Measurements from ENCODE around the gene TACC2.

Gene TACC2

GRCh38 chr10:122171302-122172075, 182.5 kb downstream of the TACC2 start:
- no peak for DNase-seq

DNA sequence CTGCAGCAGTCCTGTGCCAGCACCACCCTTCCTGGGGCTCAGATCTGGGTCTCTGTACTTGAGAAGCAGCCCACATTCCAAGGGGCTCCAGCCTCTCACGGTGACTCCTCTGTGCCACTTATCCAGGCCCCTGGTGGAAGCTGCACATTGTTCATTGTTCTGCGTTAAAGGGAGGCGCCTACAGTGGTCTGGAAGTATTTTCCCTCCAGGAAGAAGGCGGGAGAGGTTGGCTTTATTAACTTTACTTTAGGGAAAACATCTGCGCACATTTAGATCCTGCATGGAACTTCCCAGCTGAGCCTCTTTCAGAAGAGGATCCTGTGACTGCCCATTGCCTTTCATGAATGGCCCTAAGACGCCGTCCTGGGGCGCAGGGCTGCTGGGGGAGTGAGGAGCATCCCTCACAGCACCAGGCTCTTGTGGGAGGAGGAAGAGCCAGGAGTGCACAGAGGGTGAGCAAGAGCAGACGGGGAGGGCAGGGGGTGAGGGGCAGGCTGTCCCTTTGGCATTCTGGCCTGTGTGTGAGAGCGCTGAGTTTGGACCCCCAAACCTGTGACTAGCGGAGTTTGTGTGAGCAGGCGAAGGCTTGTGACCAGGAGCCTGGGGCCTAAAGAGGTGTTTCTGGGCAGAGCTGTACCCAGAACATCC, 183.5 kb downstream of the TACC2 start:
- no peak for DNase-seq

- no peak for DNase-seq
Observed at GRCh38 chr10:122173337-122173736, 184.4 kb downstream of the TACC2 start.

- no peak for DNase-seq
Observed at GRCh38 chr10:122173766-122174435, 184.9 kb downstream of the TACC2 start.

DNA sequence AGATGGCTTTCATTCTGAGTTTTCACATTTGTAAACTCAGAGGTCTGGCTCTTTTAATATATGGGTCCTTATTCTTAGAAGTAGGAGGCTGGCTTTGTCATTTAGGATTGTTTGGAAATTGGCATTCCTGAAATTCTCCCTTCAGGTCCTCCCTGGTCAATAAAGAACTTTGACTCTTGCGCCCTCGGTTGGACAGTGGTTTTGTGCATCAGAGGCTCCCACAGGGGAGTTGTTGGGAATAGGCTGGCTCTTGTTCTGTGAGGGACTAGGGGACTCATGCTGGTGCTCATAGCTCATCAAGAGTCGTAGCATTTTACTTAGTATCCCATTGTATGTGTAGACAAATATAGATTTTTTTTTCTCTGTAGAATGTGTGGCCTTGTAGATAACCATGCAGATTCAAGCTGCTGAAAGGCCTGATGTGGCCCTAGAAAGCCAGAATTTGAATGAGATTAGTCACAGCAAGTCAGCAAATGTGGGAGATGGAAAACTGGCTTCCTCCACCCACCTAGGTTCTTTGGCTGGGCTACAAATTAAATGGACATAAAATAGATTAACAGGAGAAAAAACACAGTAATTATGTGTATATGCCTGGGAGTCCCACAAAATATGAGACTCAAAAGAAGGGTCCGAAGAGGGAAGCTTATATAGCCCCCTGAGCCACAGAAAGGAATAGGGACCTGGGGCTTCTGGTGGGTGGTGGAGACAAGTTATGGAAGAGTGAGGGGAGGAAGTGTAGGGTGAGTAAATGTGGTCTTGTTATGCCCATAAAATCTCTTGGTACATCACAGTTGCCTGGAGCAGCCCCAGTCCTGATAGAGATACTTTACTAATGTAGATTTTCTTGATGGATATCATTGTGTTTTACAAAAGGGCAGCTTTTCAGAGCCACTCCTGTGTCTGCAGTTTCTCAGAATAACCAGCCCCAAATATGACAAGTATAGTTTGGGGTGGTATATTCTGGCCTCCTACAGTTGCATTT, 187.6 kb downstream of the TACC2 start:
- no peak for DNase-seq

- DNase-seq: no peak
Observed at GRCh38 chr10:122178655-122179054, 189.7 kb downstream of the TACC2 start.

DNA sequence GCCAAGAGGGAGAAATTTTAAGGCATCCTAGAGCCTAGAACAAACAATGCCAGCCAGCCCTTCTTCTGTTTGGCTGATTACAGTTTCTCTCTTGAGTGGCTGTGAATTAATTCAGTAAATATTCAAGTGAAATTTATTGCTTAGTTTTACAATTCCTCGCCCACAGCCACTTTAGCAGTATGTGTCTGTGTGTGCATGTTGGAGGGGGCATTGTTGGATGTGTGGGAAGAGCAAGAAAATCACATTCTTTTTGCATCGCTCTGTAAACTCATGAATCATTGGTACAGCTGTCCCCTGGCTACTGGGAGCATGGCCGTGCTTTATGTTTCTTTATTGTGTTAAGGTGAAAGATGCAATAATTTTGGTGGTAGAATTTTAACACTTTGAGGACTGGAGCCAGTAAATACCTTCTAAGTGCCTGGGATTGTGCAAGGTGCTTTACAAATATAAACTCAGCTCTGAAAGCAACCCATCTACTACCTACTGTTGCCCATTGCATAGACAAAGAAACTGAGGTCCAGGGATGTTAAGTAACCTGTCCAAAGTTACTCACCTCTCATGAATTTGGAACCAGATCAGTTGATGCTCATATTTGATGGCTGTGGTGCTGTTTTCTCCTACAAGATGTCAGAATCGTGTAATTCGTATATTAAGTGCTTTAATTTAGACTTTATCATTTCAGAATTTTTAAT, 192.2 kb downstream of the TACC2 start:
- DNase-seq: no peak

DNA sequence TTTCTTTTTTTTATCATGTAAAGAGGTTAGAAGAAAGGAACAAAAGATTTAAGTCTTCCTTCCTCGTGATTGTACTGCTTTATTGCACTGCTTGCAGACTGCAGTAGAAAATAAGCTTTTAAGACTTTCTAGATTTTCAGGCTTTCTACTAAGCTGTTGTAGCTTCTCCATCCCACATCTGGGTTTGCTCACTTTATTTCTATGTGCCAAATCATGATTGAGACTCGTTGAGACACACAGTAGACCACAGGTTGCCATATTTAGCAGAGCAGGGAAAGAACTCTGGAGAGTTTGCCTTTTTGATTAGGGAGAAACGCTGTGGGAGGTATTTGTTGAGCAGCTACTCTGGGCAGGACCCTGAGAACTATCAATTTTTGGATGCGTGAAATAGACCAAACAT, 192.9 kb downstream of the TACC2 start:
- no peak for DNase-seq

DNA sequence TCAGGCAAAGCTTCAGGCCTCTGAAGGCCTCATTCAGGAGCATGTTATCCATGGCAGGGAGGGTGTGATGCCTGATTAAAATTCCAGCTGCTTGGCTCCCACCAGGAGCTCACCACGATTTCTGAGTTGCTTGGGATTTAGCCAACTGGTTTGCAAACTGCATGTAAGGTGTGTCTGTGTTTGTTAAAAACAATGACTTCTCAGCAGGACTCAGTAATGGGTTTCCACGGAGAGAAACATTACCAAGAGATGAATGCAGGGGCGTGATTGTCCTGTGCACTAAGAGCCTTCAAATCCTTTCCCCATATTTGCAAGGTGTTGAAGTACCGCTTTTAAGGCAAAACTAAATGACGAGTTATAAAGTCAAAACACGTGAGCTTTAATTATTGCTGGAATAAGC, 193.3 kb downstream of the TACC2 start:
- DNase-seq: no peak

DNA sequence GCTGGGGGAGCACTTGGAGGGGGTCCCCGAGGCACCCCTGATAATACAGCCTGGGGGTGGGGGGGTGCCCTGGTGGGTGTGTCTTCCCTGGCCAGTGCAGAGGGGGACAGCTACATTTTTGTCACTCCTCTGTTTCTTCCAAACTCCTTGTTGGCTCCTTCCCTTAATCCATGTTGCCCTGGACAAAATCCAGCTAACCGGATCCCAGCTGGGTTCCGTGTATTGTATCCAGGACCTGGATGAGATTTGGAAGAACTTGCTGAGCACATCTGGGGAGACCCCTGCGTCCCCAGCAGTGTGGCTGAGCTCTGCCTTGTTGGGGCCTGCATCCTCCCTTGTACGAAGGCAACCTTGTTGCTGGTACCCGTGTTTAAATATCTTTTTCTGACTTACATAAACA, 195.3 kb downstream of the TACC2 start:
- no peak for DNase-seq

- no peak for DNase-seq
Observed at GRCh38 chr10:122185643-122186042, 196.7 kb downstream of the TACC2 start.

DNA sequence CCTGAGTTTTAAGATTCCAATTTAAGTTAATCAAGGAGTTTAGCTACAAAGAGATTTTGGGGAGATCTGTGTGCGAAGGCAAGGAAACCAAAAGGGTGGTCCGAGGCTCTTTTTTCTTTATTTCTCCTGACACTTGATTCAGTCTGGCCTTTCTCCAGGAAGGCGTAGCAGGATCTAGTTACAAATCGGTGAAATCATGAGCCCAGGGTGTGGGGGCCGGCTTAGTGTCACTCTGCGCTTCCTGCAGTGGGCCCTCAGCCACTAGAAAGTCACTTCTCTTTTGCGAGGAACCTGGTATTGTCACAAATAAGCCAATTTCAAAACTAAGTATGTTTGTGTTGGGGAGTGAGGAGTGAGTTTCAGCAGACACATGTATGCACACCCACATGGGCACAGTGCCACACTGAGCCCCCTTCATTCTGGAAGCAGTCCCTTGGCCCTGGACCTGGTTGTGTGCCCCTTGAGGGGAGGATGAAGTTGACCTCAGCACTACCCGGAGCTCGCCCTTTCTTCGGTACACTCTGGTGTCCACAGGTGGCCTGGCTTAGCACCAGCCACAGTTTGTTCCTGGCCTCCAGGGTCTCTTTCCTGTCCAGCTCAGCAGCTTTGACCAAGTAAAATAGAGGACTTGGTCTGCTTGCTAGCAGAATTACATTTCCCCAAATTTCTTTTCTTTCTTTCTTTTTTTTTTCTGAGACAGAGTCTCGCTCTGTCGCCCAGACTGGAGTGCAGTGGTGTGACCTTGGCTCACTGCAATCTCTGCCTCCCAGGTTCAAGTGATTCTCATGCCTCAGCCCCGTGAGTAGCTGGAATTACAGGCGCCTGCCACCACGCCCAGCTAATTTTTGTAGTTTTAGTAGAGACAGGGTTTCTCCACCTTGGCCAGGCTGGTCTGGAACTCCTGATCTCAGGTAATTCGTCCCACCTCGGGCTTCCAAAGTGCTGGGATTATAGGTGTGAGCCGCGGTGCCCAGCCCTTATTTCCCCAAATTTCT, 198.2 kb downstream of the TACC2 start:
- DNase-seq: no peak

DNA sequence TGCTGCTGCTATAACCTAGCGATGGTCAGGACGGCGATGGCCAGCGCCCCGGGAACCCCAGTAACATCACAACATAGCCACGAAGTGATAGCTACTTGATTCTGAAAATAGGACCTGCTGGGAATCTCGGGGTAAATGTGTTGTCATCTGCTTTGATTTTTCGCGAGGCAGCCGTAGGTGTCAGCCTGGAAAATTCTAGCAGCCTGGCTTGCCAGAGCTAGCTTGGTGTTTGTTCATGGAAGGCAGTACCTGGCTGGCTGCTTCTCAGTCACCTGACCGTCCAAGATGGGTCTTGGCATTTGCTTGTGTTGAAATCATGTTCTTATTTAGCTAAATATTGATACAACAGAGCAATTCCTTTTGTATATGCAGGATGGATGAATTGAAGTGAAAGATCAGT, 199.7 kb downstream of the TACC2 start:
- DNase-seq: no peak

DNA sequence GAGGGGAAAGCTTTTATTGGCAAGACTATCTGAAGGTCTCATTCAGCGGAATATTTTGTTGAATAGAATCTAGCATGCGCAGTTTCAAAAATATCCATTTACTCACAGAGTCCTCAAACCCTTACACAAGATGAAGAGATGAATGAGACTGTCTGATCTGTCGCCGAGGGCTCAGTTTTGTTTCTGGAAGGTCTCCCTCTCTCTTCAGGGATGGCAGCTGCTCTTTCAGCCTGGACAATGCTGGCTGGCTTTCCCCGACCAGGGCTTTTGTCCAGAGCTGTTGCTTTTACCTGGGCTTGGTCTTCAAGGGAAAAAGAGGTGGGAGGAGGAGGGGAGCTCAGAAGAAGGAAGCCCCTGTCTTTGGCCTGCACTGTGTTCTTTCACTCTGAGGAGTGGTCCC, 200.2 kb downstream of the TACC2 start:
- DNase-seq: no peak

GRCh38 chr10:122190176-122190943, 201.4 kb downstream of the TACC2 start:
- no peak for DNase-seq

GRCh38 chr10:122191936-122192541, 203.1 kb downstream of the TACC2 start:
- no peak for DNase-seq

DNA sequence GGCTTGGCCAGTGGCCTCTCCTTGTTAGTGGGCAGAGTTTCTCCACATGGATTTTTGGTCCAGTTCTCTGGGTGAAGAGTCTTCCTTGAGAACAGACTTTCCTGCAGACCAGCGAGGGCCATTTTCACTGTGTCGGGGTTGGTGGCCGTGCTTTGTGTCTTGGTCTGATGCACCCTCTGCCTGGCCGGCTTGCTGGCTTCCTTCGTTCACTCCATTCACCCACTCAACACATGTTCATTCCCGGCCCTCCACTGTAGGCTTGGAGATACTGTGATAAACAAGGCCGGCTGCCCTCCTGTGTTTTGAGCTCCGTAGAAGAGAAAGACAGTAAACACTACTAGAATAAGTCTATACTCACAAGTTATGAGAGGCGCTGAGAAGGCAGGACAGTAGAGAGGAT, 205.3 kb downstream of the TACC2 start:
- DNase-seq: no peak

- DNase-seq: no peak
Observed at GRCh38 chr10:122196218-122196617, 207.3 kb downstream of the TACC2 start.

DNA sequence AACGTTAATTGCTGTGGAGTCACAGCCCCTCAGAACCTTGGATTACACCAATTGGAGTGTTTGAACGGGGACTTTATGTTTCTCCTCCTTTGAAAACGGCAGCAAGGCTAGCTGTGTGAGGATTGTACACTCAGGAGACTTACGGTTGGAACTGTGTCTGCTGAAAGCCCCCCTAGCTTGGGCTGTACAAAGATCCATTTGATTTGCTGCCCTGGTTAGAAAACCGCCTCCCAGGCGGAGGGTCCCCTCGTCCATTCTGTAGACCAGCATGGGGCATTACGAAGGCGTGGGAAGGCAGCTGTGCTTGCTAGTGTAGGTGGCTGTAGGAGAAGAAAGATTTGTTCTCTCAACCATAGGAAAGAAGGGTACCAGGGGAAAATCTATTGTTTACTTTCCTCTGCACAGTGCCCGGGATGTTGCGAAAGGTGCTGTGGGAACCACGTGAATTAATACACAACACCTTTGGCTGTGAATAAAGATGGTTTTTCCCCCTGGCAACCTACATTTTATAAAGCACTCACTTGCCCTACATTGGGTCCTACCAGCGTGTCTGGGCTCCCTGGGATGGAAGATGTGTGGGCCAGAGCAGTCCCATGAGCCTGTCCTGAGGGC, 208.8 kb downstream of the TACC2 start:
- DNase-seq: no peak
